HuH-7.5 (cell line): ENCODE data around the gene COL15A1.
"Not testable (repeated sequence)": the region's sequence is repeated elsewhere in the genome, so short reads cannot be mapped to it uniquely, and the experiment has no call there.

ENCODE experiments used
- DNase-seq: peaks from one replicate; pipeline ENCODE4 v3.0.0; 2011; ENCODE audit warnings: low spot score

COL15A1 gene

GRCh38 chr9:98943682-98944056 is at the start of gene COL15A1:
Gene COL15A1, plus strand, starts transcription at chr9:98943907. Its CDS starts 155 bp downstream, at chr9:98944062.
- DNase-seq = no peak

GRCh38 chr9:98894171-98894570 is 49.5 kb upstream of the COL15A1 start:
- no peak for DNase-seq

GRCh38 chr9:98894761-98895160 is 48.9 kb upstream of the COL15A1 start:
- no peak for DNase-seq

GRCh38 chr9:98896632-98897031 is 47.1 kb upstream of the COL15A1 start:
- DNase-seq = no peak

GRCh38 chr9:98897745-98898144 is 46.0 kb upstream of the COL15A1 start:
- no peak for DNase-seq

- DNase-seq = no peak
Measured at GRCh38 chr9:98899408-98900056, 44.2 kb upstream of the COL15A1 start.

GRCh38 chr9:98900244-98900643 is 43.5 kb upstream of the COL15A1 start:
- DNase-seq = no peak

- no peak for DNase-seq
Measured at GRCh38 chr9:98900725-98901124, 43.0 kb upstream of the COL15A1 start.

- DNase-seq = not testable (repeated sequence)
Measured at GRCh38 chr9:98901843-98902242, 41.9 kb upstream of the COL15A1 start.

GRCh38 chr9:98902516-98902915 is 41.2 kb upstream of the COL15A1 start:
- no peak for DNase-seq

GRCh38 chr9:98902925-98903324 is 40.8 kb upstream of the COL15A1 start:
- DNase-seq = no peak

- no peak for DNase-seq
Measured at GRCh38 chr9:98903961-98904411, 39.7 kb upstream of the COL15A1 start.

GRCh38 chr9:98905015-98905414 is 38.7 kb upstream of the COL15A1 start:
- no peak for DNase-seq

- DNase-seq = no peak
Measured at GRCh38 chr9:98906273-98907040, 37.2 kb upstream of the COL15A1 start.

- DNase-seq = no peak
Measured at GRCh38 chr9:98907055-98907454, 36.7 kb upstream of the COL15A1 start.

- no peak for DNase-seq
Measured at GRCh38 chr9:98908897-98909634, 34.6 kb upstream of the COL15A1 start.

- DNase-seq = no peak
Measured at GRCh38 chr9:98909935-98910334, 33.8 kb upstream of the COL15A1 start.

GRCh38 chr9:98911042-98911441 is 32.7 kb upstream of the COL15A1 start:
- no peak for DNase-seq

GRCh38 chr9:98911738-98912137 is 32.0 kb upstream of the COL15A1 start:
- DNase-seq = not testable (repeated sequence)

- DNase-seq = no peak
Measured at GRCh38 chr9:98912450-98912849, 31.3 kb upstream of the COL15A1 start.

GRCh38 chr9:98913044-98913443 is 30.7 kb upstream of the COL15A1 start:
- DNase-seq = no peak

- DNase-seq = no peak
Measured at GRCh38 chr9:98913705-98914104, 30.0 kb upstream of the COL15A1 start.

GRCh38 chr9:98915599-98915998 is 28.1 kb upstream of the COL15A1 start:
- no peak for DNase-seq
